T-helper 22 cell (primary cell): ENCODE data around the gene GLRX2.
A peak's percentile ranks its signal among the peaks of the same experiment; 100 is the strongest.
"Not testable (repeated sequence)": the region's sequence is repeated elsewhere in the genome, so short reads cannot be mapped to it uniquely, and the experiment has no call there.

Source experiments
- DNase-seq: peaks from one replicate; pipeline ENCODE4 v3.0.0-alpha.2; 2020; ENCODE audit warnings: low read depth

GLRX2 gene

DNA sequence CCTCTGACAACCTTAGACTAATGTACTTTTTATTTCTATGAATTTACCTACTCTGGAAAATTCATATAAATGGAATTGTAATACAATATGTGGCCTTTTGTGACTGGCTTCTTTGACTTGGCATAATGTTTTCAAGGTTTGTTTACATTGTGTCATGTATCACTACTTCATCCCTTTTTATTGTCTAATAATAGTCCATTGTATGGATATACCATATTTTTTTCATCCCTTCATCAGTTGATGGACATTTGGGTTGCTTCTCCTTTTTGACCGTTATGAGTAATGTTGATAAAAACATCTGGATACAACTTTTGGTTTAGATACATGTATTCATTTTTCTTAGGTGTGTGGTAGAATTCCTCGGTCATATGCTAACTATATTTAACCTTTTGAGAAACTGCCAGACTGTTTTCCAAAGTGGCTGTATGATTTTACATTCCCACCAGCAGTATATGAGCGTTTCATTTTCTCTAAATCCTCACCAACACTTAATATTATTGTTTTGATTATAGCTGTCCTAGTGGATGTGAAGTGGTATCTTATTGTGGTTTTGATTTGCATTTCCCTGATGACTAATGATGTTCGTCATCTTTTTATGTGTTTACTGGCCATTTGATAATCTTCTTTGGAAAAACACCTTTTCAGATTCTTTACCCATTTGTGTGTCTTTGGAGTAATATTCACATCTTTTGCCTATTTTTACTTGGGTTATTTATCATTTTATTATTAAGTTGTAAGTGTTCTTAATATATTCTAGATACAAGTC lies 42.3 kb downstream of the GLRX2 start:
- DNase-seq, result no peak

DNA sequence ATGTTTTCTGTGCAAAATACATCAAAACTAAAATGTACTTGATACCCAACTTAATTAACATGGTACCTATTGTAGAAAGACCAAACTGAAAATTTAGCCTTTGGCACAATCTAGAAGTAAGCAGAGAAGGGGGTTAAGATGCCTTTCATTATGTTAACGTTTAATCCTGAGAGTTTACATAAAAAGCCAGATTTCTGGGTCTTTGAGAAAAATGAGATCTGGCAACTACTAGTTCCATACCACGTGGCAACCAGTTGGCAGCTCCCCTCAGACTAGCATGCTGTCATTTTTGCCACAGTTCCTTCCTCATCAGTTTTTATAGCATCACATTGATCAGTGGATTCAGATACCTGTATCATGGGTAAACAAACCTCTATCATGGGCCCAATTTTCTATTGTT lies 44.3 kb downstream of the GLRX2 start:
- no peak for DNase-seq

DNA sequence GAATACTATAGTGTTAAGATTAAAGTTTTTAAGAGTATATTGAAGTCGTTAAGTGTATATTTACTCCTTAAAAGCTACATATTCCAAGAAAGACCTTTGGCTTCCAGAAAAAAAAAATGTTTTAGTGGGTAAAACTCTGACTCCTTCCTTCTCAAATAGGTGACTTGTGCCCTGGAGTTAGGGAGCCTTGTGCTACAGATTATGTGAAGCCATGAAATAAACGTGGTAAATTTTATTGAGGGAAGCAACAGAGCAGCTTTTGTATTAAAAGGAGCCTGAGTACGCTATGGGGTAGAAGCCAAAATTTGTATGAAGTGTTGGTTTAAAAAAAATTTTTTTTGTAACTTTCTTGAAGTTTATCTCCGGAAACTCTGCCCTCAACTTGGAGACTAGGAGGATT lies 44.8 kb downstream of the GLRX2 start:
- no peak for DNase-seq

GRCh38 chr1:193060115-193060403 lies 45.2 kb downstream of the GLRX2 start:
- no peak for DNase-seq

- peak; percentile 93 for DNase-seq
These were observed 45.7 kb downstream of the GLRX2 start, which contains the start of the genes RO60 and UCHL5 for GRCh38 chr1:193059282-193060114. TSS of gene RO60 (plus strand) at chr1:193059612. CDS start at chr1:193069055, 9,443 bp downstream. TSS of gene UCHL5 (minus strand) at chr1:193059360. CDS start at chr1:193059260, 100 bp downstream.

DNA sequence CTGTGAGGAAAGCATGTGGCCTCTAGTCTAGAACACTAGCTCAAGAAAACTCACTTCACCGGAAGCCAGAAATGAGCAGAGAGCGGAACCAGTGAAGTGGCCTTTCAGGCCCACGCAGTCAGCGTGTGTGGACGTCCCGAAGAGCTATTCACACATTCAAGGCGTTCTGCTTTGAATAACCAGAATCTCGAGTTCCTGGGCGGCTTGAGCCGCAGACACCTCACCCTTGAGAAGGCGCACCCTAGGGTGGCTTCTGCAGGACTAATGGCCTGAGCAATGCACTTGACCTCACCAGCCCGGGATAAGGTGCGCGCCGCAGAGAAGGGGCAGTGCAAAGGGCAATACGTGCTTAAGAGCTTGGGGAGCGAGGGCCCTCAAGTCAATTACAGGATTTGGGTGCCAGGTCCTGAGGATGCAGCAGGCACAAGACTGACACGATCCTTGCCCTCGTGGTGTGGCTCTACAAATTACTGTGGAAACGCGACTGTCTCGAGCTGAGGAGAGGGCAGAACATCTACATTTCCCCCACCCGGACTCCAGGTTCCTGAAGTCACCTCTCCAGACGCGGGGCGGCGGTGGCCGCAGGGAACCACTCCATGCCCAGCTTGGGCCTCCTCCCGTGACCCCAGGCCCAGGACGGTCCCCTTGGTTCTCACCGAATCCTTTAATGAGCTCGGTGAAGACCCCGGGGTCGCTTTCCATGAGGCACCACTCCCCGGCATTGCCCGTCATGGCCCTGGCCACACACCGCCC lies 46.5 kb downstream of the GLRX2 start:
- peak; percentile 23 for DNase-seq

DNA sequence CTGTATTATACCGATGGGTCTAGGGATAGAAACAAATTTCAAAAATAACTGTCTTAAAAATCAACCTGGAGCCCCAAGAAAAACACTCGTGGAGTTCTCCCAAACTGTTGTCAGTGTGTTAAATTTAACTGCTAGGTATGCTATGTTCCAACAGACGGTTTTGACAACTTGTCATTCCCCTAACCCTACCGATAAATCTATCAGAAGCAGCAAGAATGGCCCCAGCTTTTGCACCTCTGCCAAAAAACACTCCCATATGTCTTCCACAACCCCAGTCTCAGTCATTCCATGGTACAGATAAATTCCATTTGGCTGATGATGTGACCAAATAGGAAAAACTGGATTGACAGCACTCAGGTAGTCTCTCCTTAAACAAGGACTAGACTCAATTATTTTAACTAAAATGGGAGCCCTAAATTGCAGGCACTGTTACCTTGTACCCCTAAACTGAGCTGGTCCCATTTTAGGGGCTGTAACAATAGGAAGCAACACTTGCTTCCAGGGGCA lies 51.0 kb downstream of the GLRX2 start:
- DNase-seq, result no peak

DNA sequence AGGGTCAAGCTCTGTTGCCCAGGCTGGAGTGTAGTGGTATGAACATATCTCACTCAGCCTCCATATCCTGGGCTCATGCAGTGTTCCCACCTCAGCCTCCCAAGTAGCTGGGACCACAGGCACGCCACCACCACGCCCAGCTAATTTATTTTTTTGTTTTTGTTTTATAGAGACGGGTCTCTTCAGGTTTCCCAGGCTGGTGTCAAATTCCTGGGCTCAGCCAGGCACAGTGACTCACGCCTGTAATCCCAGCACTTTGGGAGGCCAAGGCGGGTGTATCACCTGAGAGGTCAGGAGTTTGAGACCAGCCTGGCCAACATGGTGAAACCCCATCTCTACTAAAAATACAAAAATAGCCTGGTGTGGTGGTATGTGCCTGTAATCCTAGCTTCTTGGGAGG lies 56.3 kb downstream of the GLRX2 start:
- DNase-seq, result not testable (repeated sequence)
